H1 (cell line): Measurements from ENCODE around the gene ZNF775. TPM values are rescaled to one million over a fixed set of nuclear protein-coding genes. Genes with fewer than 3 reads are reported as not detected.

Experiments used
- BCL11A ChIP-seq, 2 experiments: IDR thresholded peaks; one replicate each; pipeline ENCODE4 v1.6.1; 2011; ENCODE audit warnings: low read depth in 2 of 2, low read length in 2 of 2, mild to moderate bottlenecking in 2 of 2
- CEBPB ChIP-seq: IDR thresholded peaks from 2 replicates; pipeline ENCODE4 v1.6.1; 2012; ENCODE audit warnings: low read depth, low read length
- CHD2 ChIP-seq: IDR thresholded peaks from 2 replicates; pipeline ENCODE4 v1.6.1; 2012; ENCODE audit warnings: low read length, improper control_type of control experiment
- CREB1 ChIP-seq: IDR thresholded peaks from 2 replicates; pipeline ENCODE4 v1.6.1; 2012; ENCODE audit warnings: inconsistent platforms
- POLR2A ChIP-seq, 2 experiments: IDR thresholded peaks; 1 replicate in 1 of 2; 2 replicates in 1 of 2; pipeline ENCODE4 v1.6.1; 2011; ENCODE audit warnings: low read depth in 2 of 2, low read length in 2 of 2, mild to moderate bottlenecking in 2 of 2; ENCODE audit errors: control extremely low read depth in 1 of 2
- POLR2AphosphoS5 ChIP-seq: IDR thresholded peaks from 2 replicates; pipeline ENCODE4 v1.6.1; 2011; ENCODE audit warnings: low read depth, low read length
- RNF2 ChIP-seq: fragments of 200-900, 300-1000 bp; sonication (generic); IDR thresholded peaks from 2 replicates; pipeline ENCODE4 v1.7.1; 2016; ENCODE audit warnings: borderline replicate concordance, low read depth, mild to moderate bottlenecking, antibody characterized with exemption, low read length; ENCODE audit not compliant: poor library complexity, severe bottlenecking; ENCODE audit errors: missing control alignments
- polyA plus RNA-seq, 7 experiments: library from polyadenylated mRNA; depleted of rRNA in 3 of 7; stranded (reverse) in 5 of 7; unstranded in 2 of 7; fragments of >200 nt in 5 of 7; fragments of 200-250 nt in 2 of 7; gene quantifications; 1 replicate in 5 of 7; 2 replicates in 1 of 7; 4 replicates in 1 of 7; pipeline versions ENCODE4 v1.2.1 to v1.2.3, GENCODE V29; 2011 to 2013; ENCODE audit warnings: missing spikeins in 2 of 7, mixed read lengths in 2 of 7
- total RNA-seq: library from RNA; stranded (reverse); fragmentation: NEBNext Ultra II Directional; extraction: Animal tissue kit (Norgen Biotek cat#: 25700); gene quantifications from 2 replicates; pipeline ENCODE4 v1.2.1, GENCODE V29; 2021
- TF ChIP-seq, protein P1 (sequence below): fragments of 300-600 bp; sonication (generic); IDR thresholded peaks from 2 replicates; pipeline ENCODE4 v1.7.1; 2012; ENCODE audit warnings: low read length, moderate library complexity, mild to moderate bottlenecking, inconsistent platforms; ENCODE audit not compliant: insufficient replicate concordance

Gene ZNF775
- total and polyA plus RNA-seq, 2 of the 8 experiments (the other 6 are each of a cell fraction or from before 2014, with no cell fraction given), result 13.6 to 21.5 TPM

- TF ChIP-seq CEBPB (no peak), BCL11A (IDR thresholded peaks at IDR 0.05; ENCODE audit: low read depth in 2 of 2, low read length in 2 of 2) (peak in 1 of 2 experiments; percentile 16), RNF2 (no peak), POLR2AphosphoS5 (peak; percentile 54; the same call in 1 of the 2 replicates), CREB1 (0 out of 2 replicates have a peak, but pooled peaks have one; percentile 44), POLR2A (IDR thresholded peaks at IDR 0.05; ENCODE audit: control extremely low read depth in 1 of 2, low read depth in 2 of 2, low read length in 2 of 2) (peak; percentile 78 to 89), CHD2 (peak; percentile 66; the same call in 1 of the 2 replicates)
- TF ChIP-seq, protein P1, sequence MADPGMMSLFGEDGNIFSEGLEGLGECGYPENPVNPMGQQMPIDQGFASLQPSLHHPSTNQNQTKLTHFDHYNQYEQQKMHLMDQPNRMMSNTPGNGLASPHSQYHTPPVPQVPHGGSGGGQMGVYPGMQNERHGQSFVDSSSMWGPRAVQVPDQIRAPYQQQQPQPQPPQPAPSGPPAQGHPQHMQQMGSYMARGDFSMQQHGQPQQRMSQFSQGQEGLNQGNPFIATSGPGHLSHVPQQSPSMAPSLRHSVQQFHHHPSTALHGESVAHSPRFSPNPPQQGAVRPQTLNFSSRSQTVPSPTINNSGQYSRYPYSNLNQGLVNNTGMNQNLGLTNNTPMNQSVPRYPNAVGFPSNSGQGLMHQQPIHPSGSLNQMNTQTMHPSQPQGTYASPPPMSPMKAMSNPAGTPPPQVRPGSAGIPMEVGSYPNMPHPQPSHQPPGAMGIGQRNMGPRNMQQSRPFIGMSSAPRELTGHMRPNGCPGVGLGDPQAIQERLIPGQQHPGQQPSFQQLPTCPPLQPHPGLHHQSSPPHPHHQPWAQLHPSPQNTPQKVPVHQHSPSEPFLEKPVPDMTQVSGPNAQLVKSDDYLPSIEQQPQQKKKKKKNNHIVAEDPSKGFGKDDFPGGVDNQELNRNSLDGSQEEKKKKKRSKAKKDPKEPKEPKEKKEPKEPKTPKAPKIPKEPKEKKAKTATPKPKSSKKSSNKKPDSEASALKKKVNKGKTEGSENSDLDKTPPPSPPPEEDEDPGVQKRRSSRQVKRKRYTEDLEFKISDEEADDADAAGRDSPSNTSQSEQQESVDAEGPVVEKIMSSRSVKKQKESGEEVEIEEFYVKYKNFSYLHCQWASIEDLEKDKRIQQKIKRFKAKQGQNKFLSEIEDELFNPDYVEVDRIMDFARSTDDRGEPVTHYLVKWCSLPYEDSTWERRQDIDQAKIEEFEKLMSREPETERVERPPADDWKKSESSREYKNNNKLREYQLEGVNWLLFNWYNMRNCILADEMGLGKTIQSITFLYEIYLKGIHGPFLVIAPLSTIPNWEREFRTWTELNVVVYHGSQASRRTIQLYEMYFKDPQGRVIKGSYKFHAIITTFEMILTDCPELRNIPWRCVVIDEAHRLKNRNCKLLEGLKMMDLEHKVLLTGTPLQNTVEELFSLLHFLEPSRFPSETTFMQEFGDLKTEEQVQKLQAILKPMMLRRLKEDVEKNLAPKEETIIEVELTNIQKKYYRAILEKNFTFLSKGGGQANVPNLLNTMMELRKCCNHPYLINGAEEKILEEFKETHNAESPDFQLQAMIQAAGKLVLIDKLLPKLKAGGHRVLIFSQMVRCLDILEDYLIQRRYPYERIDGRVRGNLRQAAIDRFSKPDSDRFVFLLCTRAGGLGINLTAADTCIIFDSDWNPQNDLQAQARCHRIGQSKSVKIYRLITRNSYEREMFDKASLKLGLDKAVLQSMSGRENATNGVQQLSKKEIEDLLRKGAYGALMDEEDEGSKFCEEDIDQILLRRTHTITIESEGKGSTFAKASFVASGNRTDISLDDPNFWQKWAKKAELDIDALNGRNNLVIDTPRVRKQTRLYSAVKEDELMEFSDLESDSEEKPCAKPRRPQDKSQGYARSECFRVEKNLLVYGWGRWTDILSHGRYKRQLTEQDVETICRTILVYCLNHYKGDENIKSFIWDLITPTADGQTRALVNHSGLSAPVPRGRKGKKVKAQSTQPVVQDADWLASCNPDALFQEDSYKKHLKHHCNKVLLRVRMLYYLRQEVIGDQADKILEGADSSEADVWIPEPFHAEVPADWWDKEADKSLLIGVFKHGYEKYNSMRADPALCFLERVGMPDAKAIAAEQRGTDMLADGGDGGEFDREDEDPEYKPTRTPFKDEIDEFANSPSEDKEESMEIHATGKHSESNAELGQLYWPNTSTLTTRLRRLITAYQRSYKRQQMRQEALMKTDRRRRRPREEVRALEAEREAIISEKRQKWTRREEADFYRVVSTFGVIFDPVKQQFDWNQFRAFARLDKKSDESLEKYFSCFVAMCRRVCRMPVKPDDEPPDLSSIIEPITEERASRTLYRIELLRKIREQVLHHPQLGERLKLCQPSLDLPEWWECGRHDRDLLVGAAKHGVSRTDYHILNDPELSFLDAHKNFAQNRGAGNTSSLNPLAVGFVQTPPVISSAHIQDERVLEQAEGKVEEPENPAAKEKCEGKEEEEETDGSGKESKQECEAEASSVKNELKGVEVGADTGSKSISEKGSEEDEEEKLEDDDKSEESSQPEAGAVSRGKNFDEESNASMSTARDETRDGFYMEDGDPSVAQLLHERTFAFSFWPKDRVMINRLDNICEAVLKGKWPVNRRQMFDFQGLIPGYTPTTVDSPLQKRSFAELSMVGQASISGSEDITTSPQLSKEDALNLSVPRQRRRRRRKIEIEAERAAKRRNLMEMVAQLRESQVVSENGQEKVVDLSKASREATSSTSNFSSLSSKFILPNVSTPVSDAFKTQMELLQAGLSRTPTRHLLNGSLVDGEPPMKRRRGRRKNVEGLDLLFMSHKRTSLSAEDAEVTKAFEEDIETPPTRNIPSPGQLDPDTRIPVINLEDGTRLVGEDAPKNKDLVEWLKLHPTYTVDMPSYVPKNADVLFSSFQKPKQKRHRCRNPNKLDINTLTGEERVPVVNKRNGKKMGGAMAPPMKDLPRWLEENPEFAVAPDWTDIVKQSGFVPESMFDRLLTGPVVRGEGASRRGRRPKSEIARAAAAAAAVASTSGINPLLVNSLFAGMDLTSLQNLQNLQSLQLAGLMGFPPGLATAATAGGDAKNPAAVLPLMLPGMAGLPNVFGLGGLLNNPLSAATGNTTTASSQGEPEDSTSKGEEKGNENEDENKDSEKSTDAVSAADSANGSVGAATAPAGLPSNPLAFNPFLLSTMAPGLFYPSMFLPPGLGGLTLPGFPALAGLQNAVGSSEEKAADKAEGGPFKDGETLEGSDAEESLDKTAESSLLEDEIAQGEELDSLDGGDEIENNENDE, result no peak
Measured at GRCh38 chr7:150368884-150369747, 10.0 kb upstream of the ZNF775 start (continued).
